Measurements from ENCODE around the gene KANK2. TPM values are rescaled to one million over a fixed set of nuclear protein-coding genes. Genes with fewer than 3 reads are reported as not detected.
A peak's percentile ranks its signal among the peaks of the same experiment; 100 is the strongest.
"Not testable (repeated sequence)": the region's sequence is repeated elsewhere in the genome, so short reads cannot be mapped to it uniquely, and the experiment has no call there.

KANK2 gene
- total RNA-seq, 1 donor from 2014 or later: 486 TPM

DNA sequence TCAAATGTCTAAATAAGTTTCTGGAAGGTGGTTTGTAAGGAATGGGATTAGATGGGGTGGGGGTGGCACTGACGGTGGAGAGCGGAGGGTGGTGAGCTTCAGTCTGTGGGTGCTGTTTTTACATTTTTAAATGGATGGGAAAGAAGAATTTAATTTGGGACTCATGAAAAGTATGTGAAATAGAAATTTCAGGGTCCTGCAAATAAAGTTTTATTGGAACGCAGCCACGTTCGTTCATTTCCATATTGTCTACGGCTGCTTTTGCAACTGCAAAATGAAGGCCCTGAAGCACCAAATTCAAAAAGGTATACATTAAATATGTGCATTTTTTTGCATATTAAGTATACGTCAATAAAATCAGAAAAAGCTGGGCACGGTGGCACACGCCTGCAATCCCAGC, 9.9 kb downstream of the KANK2 start:
- H3K4me3 ChIP-seq: no peak overlapping the region
- intact Hi-C loops (cut with DNase I): no loop called here
- DNase-seq (ENCODE audit: extremely low spot score in 2 of 2): no peak
- peak overlapping the region; percentile 91 for H3K27ac ChIP-seq
- H3K9me3 ChIP-seq: no peaks in the 10 kb centered on the region
- H3K4me1 ChIP-seq: peaks cover 63% of the 10 kb centered on the region
- TF ChIP-seq POLR2A (IDR thresholded peaks at IDR 0.05) (no peak), POLR2AphosphoS5 (IDR thresholded peaks at IDR 0.05; ENCODE audit: insufficient read depth in 1 of 2, low read depth in 1 of 2) (no peak)
- TF ChIP-seq, protein P1, sequence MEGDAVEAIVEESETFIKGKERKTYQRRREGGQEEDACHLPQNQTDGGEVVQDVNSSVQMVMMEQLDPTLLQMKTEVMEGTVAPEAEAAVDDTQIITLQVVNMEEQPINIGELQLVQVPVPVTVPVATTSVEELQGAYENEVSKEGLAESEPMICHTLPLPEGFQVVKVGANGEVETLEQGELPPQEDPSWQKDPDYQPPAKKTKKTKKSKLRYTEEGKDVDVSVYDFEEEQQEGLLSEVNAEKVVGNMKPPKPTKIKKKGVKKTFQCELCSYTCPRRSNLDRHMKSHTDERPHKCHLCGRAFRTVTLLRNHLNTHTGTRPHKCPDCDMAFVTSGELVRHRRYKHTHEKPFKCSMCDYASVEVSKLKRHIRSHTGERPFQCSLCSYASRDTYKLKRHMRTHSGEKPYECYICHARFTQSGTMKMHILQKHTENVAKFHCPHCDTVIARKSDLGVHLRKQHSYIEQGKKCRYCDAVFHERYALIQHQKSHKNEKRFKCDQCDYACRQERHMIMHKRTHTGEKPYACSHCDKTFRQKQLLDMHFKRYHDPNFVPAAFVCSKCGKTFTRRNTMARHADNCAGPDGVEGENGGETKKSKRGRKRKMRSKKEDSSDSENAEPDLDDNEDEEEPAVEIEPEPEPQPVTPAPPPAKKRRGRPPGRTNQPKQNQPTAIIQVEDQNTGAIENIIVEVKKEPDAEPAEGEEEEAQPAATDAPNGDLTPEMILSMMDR (IDR thresholded peaks at IDR 0.05): no peak
- no peaks in the 10 kb centered on the region for H3K27me3 ChIP-seq
- peaks cover 0 to 30% of the 10 kb centered on the region in 2 donors for H3K36me3 ChIP-seq

DNA sequence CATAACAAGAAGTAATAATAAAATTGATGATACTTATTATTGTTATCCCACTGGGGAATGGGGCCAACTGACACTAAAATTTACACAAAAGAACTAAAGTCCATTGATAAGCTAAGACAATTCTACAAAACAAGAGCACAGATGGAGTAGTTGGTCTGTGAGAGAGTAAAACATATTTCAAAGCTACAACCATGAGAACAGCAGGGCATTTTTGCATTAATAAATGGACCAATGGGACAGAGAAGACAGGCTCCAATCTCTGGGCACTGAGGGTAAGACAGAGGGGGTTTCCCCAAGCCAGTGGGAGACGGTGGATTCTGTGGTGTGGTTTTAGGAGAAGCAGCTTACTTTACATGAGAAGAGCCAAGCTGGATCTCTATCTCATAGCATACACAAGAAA, 14.4 kb downstream of the KANK2 start:
- TF ChIP-seq POLR2A (IDR thresholded peaks at IDR 0.05): no peak
- TF ChIP-seq, protein P1 (IDR thresholded peaks at IDR 0.05): no peak
- TF ChIP-seq POLR2AphosphoS5 (IDR thresholded peaks at IDR 0.05; ENCODE audit: insufficient read depth in 1 of 2, low read depth in 1 of 2): no peak
- intact Hi-C loops (cut with DNase I): no loop called here
- H3K4me1 ChIP-seq: peaks cover 62% of the 10 kb centered on the region

DNA sequence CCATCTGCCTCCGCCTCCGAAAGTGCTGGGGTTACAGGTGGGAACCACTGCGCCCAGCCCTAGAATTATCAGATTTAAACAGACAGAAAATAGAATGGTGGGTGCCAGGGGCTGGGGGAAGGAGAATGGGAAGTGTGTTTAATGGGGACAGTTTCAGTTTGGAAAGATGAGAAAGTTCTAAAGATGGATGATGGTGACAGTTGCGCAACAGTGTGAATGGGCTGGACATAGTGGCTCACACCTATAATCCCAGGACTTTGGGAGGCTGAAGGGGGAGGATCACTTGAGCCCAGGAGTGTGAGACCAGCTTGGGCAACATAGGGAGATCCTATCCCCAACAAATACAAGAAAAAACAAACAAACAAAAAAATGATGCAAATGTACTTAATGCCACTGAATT, 15.9 kb downstream of the KANK2 start:
- DNase-seq (ENCODE audit: extremely low spot score in 2 of 2): no peak
- TF ChIP-seq POLR2AphosphoS5 (IDR thresholded peaks at IDR 0.05; ENCODE audit: insufficient read depth in 1 of 2, low read depth in 1 of 2) (no peak), POLR2A (IDR thresholded peaks at IDR 0.05) (no peak)
- TF ChIP-seq, protein P1 (IDR thresholded peaks at IDR 0.05): no peak
- no peaks in the 10 kb centered on the region for H3K27me3 ChIP-seq
- H3K27ac ChIP-seq: peak overlapping the region; percentile 80
- intact Hi-C loops (cut with DNase I): no loop called here
- peaks cover 61% of the 10 kb centered on the region for H3K4me1 ChIP-seq
- peaks cover 3 to 44% of the 10 kb centered on the region in 2 donors for H3K36me3 ChIP-seq
- no peak overlapping the region for H3K4me3 ChIP-seq
- H3K9me3 ChIP-seq: no peaks in the 10 kb centered on the region

More for the DNA sequence above, 14.4 kb downstream of the KANK2 start:
- Histone ChIP-seq H3K36me3 (peaks cover 0 to 36% of the 10 kb centered on the region in 2 donors), H3K27ac (no peak overlapping the region), H3K27me3 (no peaks in the 10 kb centered on the region), H3K4me3 (no peak overlapping the region), H3K9me3 (no peaks in the 10 kb centered on the region)
- DNase-seq (ENCODE audit: extremely low spot score in 2 of 2): no peak

DNA sequence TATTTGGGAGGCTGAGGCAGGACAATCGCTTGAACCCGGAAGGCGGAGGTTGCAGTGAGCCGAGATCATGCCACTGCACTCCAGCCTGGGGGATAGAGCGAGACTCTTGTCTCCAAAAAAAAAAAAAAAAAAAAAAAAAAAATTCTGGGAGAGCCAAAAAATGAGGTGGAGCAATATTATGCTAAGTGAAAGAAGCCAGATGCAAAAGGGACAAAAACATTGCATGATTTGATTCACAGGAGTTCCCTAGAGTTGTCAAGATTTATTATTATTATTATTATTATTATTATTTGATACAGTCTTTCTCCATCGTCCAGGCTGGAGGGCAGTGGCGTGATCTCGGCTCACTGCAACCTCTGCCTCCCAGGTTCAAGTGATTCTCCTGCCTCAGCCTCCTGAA, 16.4 kb downstream of the KANK2 start:
- peaks cover 3 to 49% of the 10 kb centered on the region in 2 donors for H3K36me3 ChIP-seq
- H3K4me1 ChIP-seq: peaks cover 56% of the 10 kb centered on the region
- intact Hi-C loops (cut with DNase I); H3K9me3 ChIP-seq; H3K27me3 ChIP-seq; H3K4me3 ChIP-seq; DNase-seq (ENCODE audit: extremely low spot score in 2 of 2): not testable (repeated sequence)
- H3K27ac ChIP-seq: peak overlapping the region; percentile 80

DNA sequence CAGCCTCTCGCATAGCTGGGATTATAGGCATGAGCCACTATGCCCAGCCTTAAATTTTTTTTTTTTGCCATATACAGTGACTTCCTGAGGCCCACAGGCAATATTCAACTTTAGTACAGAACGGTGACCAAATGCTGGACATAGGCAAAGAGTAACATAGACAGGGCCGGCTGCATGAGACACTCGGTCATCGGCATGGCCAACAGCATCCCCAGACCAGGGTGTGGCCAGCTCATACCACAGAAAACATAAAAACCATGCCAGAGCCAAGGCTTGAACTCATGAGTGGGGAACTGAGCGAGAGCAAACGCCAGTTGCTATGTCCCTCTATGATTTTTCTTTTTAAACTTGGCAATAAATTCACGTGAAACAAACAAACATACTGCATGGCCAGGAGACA, 17.0 kb downstream of the KANK2 start:
- DNase-seq (ENCODE audit: extremely low spot score in 2 of 2): no peak
- Histone ChIP-seq H3K27me3 (no peaks in the 10 kb centered on the region), H3K4me1 (peaks cover 50% of the 10 kb centered on the region), H3K4me3 (no peak overlapping the region), H3K27ac (peak overlapping the region; percentile 80), H3K36me3 (peaks cover 3 to 48% of the 10 kb centered on the region in 2 donors), H3K9me3 (no peaks in the 10 kb centered on the region)
- TF ChIP-seq, protein P1 (IDR thresholded peaks at IDR 0.05): no peak
- TF ChIP-seq POLR2AphosphoS5 (IDR thresholded peaks at IDR 0.05; ENCODE audit: insufficient read depth in 1 of 2, low read depth in 1 of 2): no peak
- no peak for TF ChIP-seq POLR2A (IDR thresholded peaks at IDR 0.05)
- intact Hi-C loops (cut with DNase I): no loop called here
